Measurements from ENCODE around the gene ASTN2.

ASTN2 gene

GRCh38 chr9:116379821-116380220 lies 1035.0 kb downstream of the ASTN2 start:
- no peak for DNase-seq (ENCODE audit: low spot score)

GRCh38 chr9:116378873-116379272 lies 1036.0 kb downstream of the ASTN2 start:
- DNase-seq (ENCODE audit: low spot score) = no peak

DNA sequence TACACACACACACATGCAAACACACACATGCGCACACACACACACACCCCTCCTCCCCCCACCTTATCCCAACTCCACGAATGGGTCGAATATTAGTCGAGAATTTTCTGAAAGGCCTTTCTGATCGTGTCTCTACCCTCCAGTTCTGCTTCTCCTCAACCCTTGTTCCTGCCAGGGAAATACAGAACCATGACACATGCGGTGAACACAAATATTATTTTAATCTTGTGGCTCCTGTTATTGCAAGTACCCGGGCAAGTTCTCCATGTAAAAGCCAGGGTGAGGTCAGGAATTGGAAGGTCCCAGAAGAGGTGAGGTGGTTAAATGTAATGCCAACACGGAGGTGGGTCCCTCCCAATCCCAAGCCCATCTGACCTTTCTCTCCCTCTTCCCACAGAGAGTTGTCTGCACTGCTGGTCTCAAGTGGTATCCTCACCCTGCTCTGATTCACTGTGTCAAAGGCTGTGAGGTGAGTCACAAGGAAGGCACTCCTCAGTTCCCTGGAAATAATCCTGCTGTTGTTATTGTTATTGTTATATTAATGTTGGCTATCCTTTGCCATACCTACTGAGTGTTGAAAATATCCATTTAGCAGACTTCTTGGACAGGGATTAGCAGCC lies 1037.6 kb downstream of the ASTN2 start:
- DNase-seq (ENCODE audit: low spot score) = no peak

All from D341Med (cell line).